WI38 (cell line): Measurements from ENCODE around the gene SCUBE3.
A peak's percentile ranks its signal among the peaks of the same experiment; 100 is the strongest.

ENCODE experiments used
- H3K4me3 ChIP-seq: 2 replicates; pipeline ENCODE4 v1.5.1; 2011; ENCODE audit warnings: low read depth, mild to moderate bottlenecking, control low read depth, low read length
- CTCF ChIP-seq: IDR thresholded peaks from 2 replicates; pipeline ENCODE4 v1.5.1; 2012; ENCODE audit warnings: low read depth, mild to moderate bottlenecking, control low read depth, low read length

SCUBE3 gene

GRCh38 chr6:35209081-35209480 is 4.7 kb upstream of the SCUBE3 start:
- H3K4me3 ChIP-seq: no peak overlapping the region
- no peak for TF ChIP-seq CTCF

GRCh38 chr6:35209622-35210247 is 4.0 kb upstream of the SCUBE3 start:
- no peak for TF ChIP-seq CTCF

GRCh38 chr6:35213298-35213791 is 411 bp upstream of the SCUBE3 start:
- no peak for TF ChIP-seq CTCF
- H3K4me3 ChIP-seq: peak overlapping the region; percentile 59

More at GRCh38 chr6:35209622-35210247, 4.0 kb upstream of the SCUBE3 start:
- H3K4me3 ChIP-seq: no peak overlapping the region

GRCh38 chr6:35214869-35215664 is 1.3 kb downstream of the SCUBE3 start:
- no peak for TF ChIP-seq CTCF
- H3K4me3 ChIP-seq: peak overlapping the region; percentile 59

- no peak for TF ChIP-seq CTCF
- H3K4me3 ChIP-seq: no peak overlapping the region
Measured at GRCh38 chr6:35215665-35216411, 2.1 kb downstream of the SCUBE3 start.

- H3K4me3 ChIP-seq: no peak overlapping the region
- TF ChIP-seq CTCF: no peak
Measured at GRCh38 chr6:35216412-35216732, 2.6 kb downstream of the SCUBE3 start.
